ENCODE data around the gene ZSWIM6.

GRCh38 chr5:61507232-61507631, 175.2 kb downstream of the ZSWIM6 start:
- TF ChIP-seq CTCF (IDR thresholded peaks at IDR 0.05) (no peak), POLR2A (IDR thresholded peaks at IDR 0.05) (no peak)

Data from heart left ventricle (tissue), 13 donors.